SK-N-SH treated with all-trans-retinoic acid at 6 μM for 48 hours (cell line): ENCODE measurements around the gene NKX1-1.
A peak's percentile ranks its signal among the peaks of the same experiment; 100 is the strongest.

Experiments
- ATAC-seq: fragments of 200-7000 bp; cut with Tn5 transposase; 3 replicates; pipeline ENCODE4 v1.9.1; 2020; ENCODE audit warnings: mild to moderate bottlenecking, moderate library complexity
- ARNTL ChIP-seq: fragments of 450-650 bp; formaldehyde crosslinking; IDR thresholded peaks from 2 replicates; pipeline ENCODE4 v1.5.0; 2020; ENCODE audit warnings: low read depth, mild to moderate bottlenecking, moderate library complexity, borderline replicate concordance
- BACH2 ChIP-seq: fragments of 250-450 bp; sonication (Bioruptor Pico); IDR thresholded peaks from 2 replicates; pipeline ENCODE4 v1.9.0; 2021; ENCODE audit warnings: mild to moderate bottlenecking, borderline replicate concordance
- CREB5 ChIP-seq: fragments of 250-450 bp; sonication (Bioruptor Pico); IDR thresholded peaks from 2 replicates; pipeline ENCODE4 v1.5.1; 2020; ENCODE audit warnings: low read depth, mild to moderate bottlenecking, moderate library complexity
- CSDC2 ChIP-seq: fragments of 250-450 bp; sonication (Bioruptor Pico); IDR thresholded peaks from 2 replicates; pipeline ENCODE4 v1.5.0; 2020; ENCODE audit warnings: mild to moderate bottlenecking, moderate library complexity
- CSRNP3 ChIP-seq: fragments of 250-450 bp; sonication (Bioruptor Pico); IDR thresholded peaks from 2 replicates; pipeline ENCODE4 v1.5.1; 2021; ENCODE audit warnings: mild to moderate bottlenecking, moderate library complexity
- ESRRG ChIP-seq: fragments of 250-450 bp; sonication (Bioruptor Pico); IDR thresholded peaks from 2 replicates; pipeline ENCODE4 v1.6.1; 2021; ENCODE audit warnings: mild to moderate bottlenecking
- GLIS3 ChIP-seq: fragments of 250-450 bp; sonication (Bioruptor Pico); IDR thresholded peaks from 2 replicates; pipeline ENCODE4 v1.5.0; 2020; ENCODE audit warnings: mild to moderate bottlenecking, moderate library complexity
- ISL1 ChIP-seq: fragments of 250-450 bp; sonication (Bioruptor Pico); IDR thresholded peaks from 2 replicates; pipeline ENCODE4 v2.1.2; 2022; ENCODE audit warnings: mild to moderate bottlenecking, moderate library complexity
- OSR1 ChIP-seq: fragments of 250-450 bp; sonication (Bioruptor Pico); IDR thresholded peaks from 2 replicates; pipeline ENCODE4 v1.8.0; 2022; ENCODE audit warnings: moderate library complexity, mild to moderate bottlenecking, inconsistent platforms
- PATZ1 ChIP-seq: fragments of 250-450 bp; sonication (Bioruptor Pico); IDR thresholded peaks from 2 replicates; pipeline ENCODE4 v1.8.0; 2020; ENCODE audit warnings: mild to moderate bottlenecking, moderate library complexity, borderline replicate concordance
- POU6F1 ChIP-seq: fragments of 250-450 bp; sonication (Bioruptor Pico); IDR thresholded peaks from 2 replicates; pipeline ENCODE4 v1.8.0; 2021; ENCODE audit warnings: low read depth, mild to moderate bottlenecking, moderate library complexity, borderline replicate concordance
- RARB ChIP-seq: fragments of 250-450 bp; sonication (Bioruptor Pico); IDR thresholded peaks from 2 replicates; pipeline ENCODE4 v1.8.0; 2021; ENCODE audit warnings: mild to moderate bottlenecking, moderate library complexity
- SNAI2 ChIP-seq: fragments of 250-450 bp; sonication (Bioruptor Pico); IDR thresholded peaks from 2 replicates; pipeline ENCODE4 v1.5.0; 2020; ENCODE audit warnings: mild to moderate bottlenecking, moderate library complexity
- TCF4 ChIP-seq: fragments of 250-450 bp; sonication (Bioruptor Pico); IDR thresholded peaks from 2 replicates; pipeline ENCODE4 v1.8.0; 2021; ENCODE audit warnings: mild to moderate bottlenecking, moderate library complexity, borderline replicate concordance
- TOX ChIP-seq: fragments of 250-450 bp; sonication (Bioruptor Pico); IDR thresholded peaks from 2 replicates; pipeline ENCODE4 v1.8.0; 2021; ENCODE audit warnings: mild to moderate bottlenecking, moderate library complexity, borderline replicate concordance
- TSHZ2 ChIP-seq: fragments of 250-450 bp; sonication (Bioruptor Pico); IDR thresholded peaks from 2 replicates; pipeline ENCODE4 v1.5.0; 2020; ENCODE audit warnings: mild to moderate bottlenecking, moderate library complexity
- ZC3H10 ChIP-seq: fragments of 250-450 bp; sonication (Bioruptor Pico); IDR thresholded peaks from 2 replicates; pipeline ENCODE4 v1.5.1; 2021; ENCODE audit warnings: mild to moderate bottlenecking, moderate library complexity
- ZFP3 ChIP-seq: fragments of 250-450 bp; sonication (Bioruptor Pico); IDR thresholded peaks from 2 replicates; pipeline ENCODE4 v1.5.0; 2020; ENCODE audit warnings: mild to moderate bottlenecking, moderate library complexity
- ZFP30 ChIP-seq: fragments of 450-650 bp; formaldehyde crosslinking; IDR thresholded peaks from 2 replicates; pipeline ENCODE4 v1.5.0; 2022; ENCODE audit warnings: mild to moderate bottlenecking, moderate library complexity
- ZNF565 ChIP-seq: fragments of 450-650 bp; formaldehyde crosslinking; conservative IDR thresholded peaks from 2 replicates; pipeline ENCODE4 v1.5.0; 2020; ENCODE audit warnings: low read depth, mild to moderate bottlenecking, moderate library complexity
- ZNF70 ChIP-seq: fragments of 450-650 bp; formaldehyde crosslinking; IDR thresholded peaks from 2 replicates; pipeline ENCODE4 v1.5.0; 2020; ENCODE audit warnings: mild to moderate bottlenecking, moderate library complexity
- ZNF8 ChIP-seq: fragments of 450-650 bp; formaldehyde crosslinking; IDR thresholded peaks from 2 replicates; pipeline ENCODE4 v1.5.0; 2020; ENCODE audit warnings: mild to moderate bottlenecking, moderate library complexity

NKX1-1 gene

GRCh38 chr4:1402516-1403091, 3.6 kb downstream of the NKX1-1 start (continued):
- TF ChIP-seq CSRNP3 (CRISPR knock-in tag) (no peak), RARB (CRISPR knock-in tag) (no peak)

- TF ChIP-seq ZC3H10 (CRISPR knock-in tag) (no peak), SNAI2 (no peak), ZNF8 (CRISPR knock-in tag) (no peak), ZFP3 (CRISPR knock-in tag) (no peak), ZNF70 (CRISPR knock-in tag) (no peak), CSDC2 (CRISPR knock-in tag) (no peak), TSHZ2 (CRISPR knock-in tag) (no peak), CREB5 (CRISPR knock-in tag) (no peak), ARNTL (CRISPR knock-in tag) (no peak)
- ATAC-seq, result no peak
These were observed 4.2 kb downstream of the NKX1-1 start for GRCh38 chr4:1402021-1402515.

- peak; percentile 14 for ATAC-seq
- TF ChIP-seq ESRRG (CRISPR knock-in tag), result no peak
- no peak for TF ChIP-seq ZNF70 (CRISPR knock-in tag)
- TF ChIP-seq GLIS3, result no peak
- no peak for TF ChIP-seq CSDC2 (CRISPR knock-in tag)
- no peak for TF ChIP-seq ZFP3 (CRISPR knock-in tag)
- no peak for TF ChIP-seq SNAI2
- no peak for TF ChIP-seq ZFP30
- no peak for TF ChIP-seq CSRNP3 (CRISPR knock-in tag)
- no peak for TF ChIP-seq CREB5 (CRISPR knock-in tag)
- no peak for TF ChIP-seq ZNF565 (CRISPR knock-in tag)
- TF ChIP-seq TOX (CRISPR knock-in tag), result no peak
- no peak for TF ChIP-seq TCF4 (CRISPR knock-in tag)
- TF ChIP-seq ISL1 (CRISPR knock-in tag), result no peak
- no peak for TF ChIP-seq ARNTL (CRISPR knock-in tag)
- no peak for TF ChIP-seq OSR1 (CRISPR knock-in tag)
- no peak for TF ChIP-seq PATZ1 (CRISPR knock-in tag)
- no peak for TF ChIP-seq RARB (CRISPR knock-in tag)
- TF ChIP-seq BACH2 (CRISPR knock-in tag), result no peak
- TF ChIP-seq POU6F1 (CRISPR knock-in tag), result no peak
These were observed 4.7 kb downstream of the NKX1-1 start for GRCh38 chr4:1401409-1402020.
